ENCODE measurements around the gene KIF1B.
"Not testable (repeated sequence)": the region's sequence is repeated elsewhere in the genome, so short reads cannot be mapped to it uniquely, and the experiment has no call there.

GRCh38 chr1:10415967-10416366 is 205.6 kb downstream of the KIF1B start:
- not testable (repeated sequence) for TF ChIP-seq MAX (IDR thresholded peaks at IDR 0.05); CTCF (IDR thresholded peaks at IDR 0.05 in 2 of 3, conservative IDR thresholded peaks at IDR 0.05 in 1 of 3; ENCODE audit: borderline replicate concordance in 1 of 3, insufficient read depth in 1 of 3, low read depth in 2 of 3, low read length in 2 of 3); POLR2A (IDR thresholded peaks at IDR 0.05; ENCODE audit: borderline replicate concordance, extremely low read depth, insufficient read depth, insufficient read length); POLR2AphosphoS5 (IDR thresholded peaks at IDR 0.05; ENCODE audit: low read depth, low read length); SIN3A (IDR thresholded peaks at IDR 0.05; ENCODE audit: low read depth); EZH2 (IDR thresholded peaks at IDR 0.05); CEBPB (IDR thresholded peaks at IDR 0.05; ENCODE audit: low read depth); SP1 (IDR thresholded peaks at IDR 0.05; ENCODE audit: low read depth); ZNF274 (IDR thresholded peaks at IDR 0.05; ENCODE audit: low read depth, low read length); EZH2phosphoT487 (IDR thresholded peaks at IDR 0.05; ENCODE audit: borderline replicate concordance)

Measured in HCT116 (cell line).